Uterus (tissue), 4 donors: ENCODE data around the gene CAB39. TPM values are rescaled to one million over a fixed set of nuclear protein-coding genes. Genes with fewer than 3 reads are reported as not detected.

Experiments used
- DNase-seq, 2 donors: peaks; one replicate each; pipeline ENCODE4 v3.0.0-alpha.2; 2019 to 2020
- H3K27ac ChIP-seq, 2 donors: fragments of 200-600 bp; sonication (generic); 1 replicate in 1 of 2; 2 replicates in 1 of 2; pipeline ENCODE4 v1.5.1; 2016 to 2018
- H3K27me3 ChIP-seq, 2 donors: fragments of 200-600 bp; sonication (generic); one replicate each; pipeline ENCODE4 v1.5.1; 2018 to 2019; ENCODE audit warnings: control low read depth in 1 of 2
- H3K36me3 ChIP-seq, 2 donors: fragments of 200-600 bp; sonication (generic); one replicate each; pipeline ENCODE4 v1.5.1; 2019; ENCODE audit warnings: control low read depth in 1 of 2
- H3K4me1 ChIP-seq, 2 donors: fragments of 200-600 bp; sonication (generic); one replicate each; pipeline ENCODE4 v1.5.1; 2018 to 2019; ENCODE audit warnings: control low read depth in 1 of 2
- H3K4me3 ChIP-seq, 2 donors: fragments of 200-600 bp; sonication (generic); 1 replicate in 1 of 2; 2 replicates in 1 of 2; pipeline ENCODE4 v1.5.1; 2018 to 2019; ENCODE audit warnings: mild to moderate bottlenecking in 1 of 2
- H3K9me3 ChIP-seq, 2 donors: fragments of 200-600 bp; sonication (generic); one replicate each; pipeline ENCODE4 v1.5.1; 2019; ENCODE audit warnings: control low read depth in 1 of 2
- CTCF ChIP-seq, 4 experiments: fragments of 200-600 bp in 2 of 4; fragments of 450-650 bp in 2 of 4; sonication (generic) in 2 of 4; IDR thresholded peaks; one replicate each; pipeline ENCODE4 v1.5.1; 2016 to 2019; ENCODE audit warnings: antibody characterized with exemption in 4 of 4, mild to moderate bottlenecking in 2 of 4, moderate library complexity in 1 of 4
- POLR2A ChIP-seq, 2 donors: fragments of 450-650 bp; IDR thresholded peaks; one replicate each; pipeline ENCODE4 v1.6.1; 2016; ENCODE audit warnings: antibody characterized with exemption in 2 of 2, mild to moderate bottlenecking in 1 of 2, moderate library complexity in 1 of 2
- intact Hi-C: fragments of 100-400 bp; cut with DNase I; formaldehyde crosslinking; loops from one replicate; pipeline ENCODE4 v1.15.1; 2023; ENCODE audit warnings: low total_unique reads
- total RNA-seq, 4 donors: library from RNA; depleted of rRNA in 3 of 4; stranded (reverse); fragments of >200 nt in 3 of 4; gene quantifications; one replicate each; pipeline versions ENCODE4 v1.1.0 to v1.2.4, GENCODE V29; 2014 to 2023
- donor health status: DM: yes; HTN: yes; CAD: no.

Gene CAB39
- total RNA-seq, 4 donors from 2014 or later: 33.6 to 121 (median 78.0) TPM

- TF ChIP-seq POLR2A (IDR thresholded peaks at IDR 0.05) (no peak), CTCF (IDR thresholded peaks at IDR 0.05) (no peak)
- intact Hi-C loops: no loop called here
- H3K4me1 ChIP-seq: no peaks in the 10 kb centered on the region
- H3K36me3 ChIP-seq: no peaks in the 10 kb centered on the region
- DNase-seq: no peak
- no peak overlapping the region for H3K4me3 ChIP-seq
- H3K9me3 ChIP-seq: no peaks in the 10 kb centered on the region
- H3K27me3 ChIP-seq: peaks cover 0 to 5% of the 10 kb centered on the region in 2 donors
- no peak overlapping the region for H3K27ac ChIP-seq
Observed at GRCh38 chr2:230821261-230821990, 108.8 kb downstream of the CAB39 start.

GRCh38 chr2:230821991-230822520 lies 109.4 kb downstream of the CAB39 start:
- no peaks in the 10 kb centered on the region for H3K9me3 ChIP-seq
- TF ChIP-seq POLR2A (IDR thresholded peaks at IDR 0.05): no peak
- TF ChIP-seq CTCF (IDR thresholded peaks at IDR 0.05): no peak
- intact Hi-C loops: no loop called here
- no peak overlapping the region for H3K4me3 ChIP-seq
- peaks cover 0 to 5% of the 10 kb centered on the region in 2 donors for H3K27me3 ChIP-seq
- DNase-seq: no peak
- no peaks in the 10 kb centered on the region for H3K4me1 ChIP-seq
- no peaks in the 10 kb centered on the region for H3K36me3 ChIP-seq
- no peak overlapping the region for H3K27ac ChIP-seq

GRCh38 chr2:230823264-230823964 lies 110.8 kb downstream of the CAB39 start:
- H3K4me3 ChIP-seq: no peak overlapping the region
- H3K4me1 ChIP-seq: peaks cover 0 to 4% of the 10 kb centered on the region in 2 donors
- intact Hi-C loops: no loop called here
- DNase-seq: no peak
- H3K27ac ChIP-seq: no peak overlapping the region
- H3K9me3 ChIP-seq: no peaks in the 10 kb centered on the region
- H3K27me3 ChIP-seq: peaks cover 5% of the 10 kb centered on the region in 2 donors
- no peaks in the 10 kb centered on the region for H3K36me3 ChIP-seq
- no peak for TF ChIP-seq POLR2A (IDR thresholded peaks at IDR 0.05)

GRCh38 chr2:230824406-230824978 lies 111.8 kb downstream of the CAB39 start:
- Histone ChIP-seq H3K36me3 (no peaks in the 10 kb centered on the region), H3K9me3 (no peaks in the 10 kb centered on the region), H3K27me3 (peaks cover 5 to 7% of the 10 kb centered on the region in 2 donors), H3K27ac (no peak overlapping the region), H3K4me3 (no peak overlapping the region), H3K4me1 (peaks cover 0 to 4% of the 10 kb centered on the region in 2 donors)
- intact Hi-C loops: no loop called here
- DNase-seq: peak; percentile 39 to 53
- peak; percentile 66 to 74 (median 68) for TF ChIP-seq CTCF (IDR thresholded peaks at IDR 0.05)
- no peak for TF ChIP-seq POLR2A (IDR thresholded peaks at IDR 0.05)

GRCh38 chr2:230825354-230825753 lies 112.7 kb downstream of the CAB39 start:
- Histone ChIP-seq H3K27me3 (peaks cover 5 to 7% of the 10 kb centered on the region in 2 donors), H3K27ac (no peak overlapping the region), H3K9me3 (no peaks in the 10 kb centered on the region), H3K36me3 (no peaks in the 10 kb centered on the region), H3K4me1 (peaks cover 0 to 4% of the 10 kb centered on the region in 2 donors), H3K4me3 (no peak overlapping the region)
- intact Hi-C loops: loop anchor here (5.0 kb wide), 1 partner anchor 162 kb away; no protein-coding TSS in a partner anchor
- no peak for TF ChIP-seq POLR2A (IDR thresholded peaks at IDR 0.05)
- no peak for TF ChIP-seq CTCF (IDR thresholded peaks at IDR 0.05)
- DNase-seq: no peak
